IMR-90 (cell line): ENCODE measurements around the gene RASSF9. TPM values are rescaled to one million over a fixed set of nuclear protein-coding genes. Genes with fewer than 3 reads are reported as not detected.

ENCODE experiments used
- ATAC-seq: fragments of 200-7000 bp; cut with Tn5 transposase; 2 replicates; pipeline ENCODE4 v1.9.1; 2020; ENCODE audit warnings: low read depth, mild to moderate bottlenecking, moderate library complexity
- BruUV-seq: library from RNA; stranded (reverse); fragments of 400-500 nt; replicated peaks from 2 replicates; lab custom pipeline; 2021; lab: Mats Ljungman, UMichigan
- CTCF ChIA-PET: fragments of 300-600 bp; formaldehyde crosslinking; extraction: SDS; loops from one replicate; lab custom pipeline; 2021; ENCODE audit warnings: antibody characterized with exemption; lab: Yijun Ruan, JAX
- POLR2A ChIA-PET: fragments of 300-600 bp; sonication (Branson Sonifier 250); formaldehyde crosslinking; loops from one replicate; lab custom pipeline; 2022; ENCODE audit warnings: antibody characterized with exemption; ENCODE audit not compliant: unreplicated experiment; lab: Charles Lee
- DNase-seq: peaks from one replicate; pipeline ENCODE4 v3.0.0; 2013
- H2AFZ ChIP-seq: replicated peaks from 2 replicates; pipeline ENCODE3; 2013; ENCODE audit warnings: low read length, mild to moderate bottlenecking; ENCODE audit not compliant: poor library complexity
- H2AK5ac ChIP-seq: 2 replicates; pipeline ENCODE4 v1.6.1; 2013; ENCODE audit warnings: low read depth, low read length, inconsistent platforms
- H2AK9ac ChIP-seq: replicated peaks from 2 replicates; pipeline ENCODE3; 2013; ENCODE audit warnings: mild to moderate bottlenecking, low read depth, low read length, moderate library complexity; ENCODE audit not compliant: poor library complexity
- H2BK120ac ChIP-seq: 2 replicates; pipeline ENCODE4 v1.6.1; 2013; ENCODE audit warnings: low read depth, low read length, inconsistent platforms
- H2BK15ac ChIP-seq: 3 replicates; pipeline ENCODE4 v1.6.1; 2013; ENCODE audit warnings: low read depth, low read length, inconsistent platforms
- H2BK20ac ChIP-seq: 2 replicates; pipeline ENCODE4 v1.6.1; 2013; ENCODE audit warnings: low read depth, mild to moderate bottlenecking, inconsistent platforms, low read length, moderate library complexity
- H2BK5ac ChIP-seq: 2 replicates; pipeline ENCODE4 v1.6.1; 2013; ENCODE audit warnings: mild to moderate bottlenecking, low read depth, low read length, inconsistent platforms; ENCODE audit not compliant: poor library complexity, severe bottlenecking
- H3K14ac ChIP-seq: replicated peaks from 2 replicates; pipeline ENCODE4 v1.6.1; 2013; ENCODE audit warnings: low read depth, low read length, inconsistent platforms
- H3K18ac ChIP-seq: 2 replicates; pipeline ENCODE4 v1.6.1; 2013; ENCODE audit warnings: low read depth, low read length, control low read depth
- H3K23ac ChIP-seq: 2 replicates; pipeline ENCODE4 v1.6.1; 2013; ENCODE audit warnings: low read depth, low read length, inconsistent platforms
- H3K27ac ChIP-seq: 2 replicates; pipeline ENCODE4 v1.5.1; 2013; ENCODE audit warnings: mild to moderate bottlenecking, control low read depth, low read length; ENCODE audit not compliant: insufficient read depth
- H3K27me3 ChIP-seq: 2 replicates; pipeline ENCODE4 v1.6.1; 2013; ENCODE audit warnings: low read length; ENCODE audit not compliant: control insufficient read depth, insufficient read depth
- H3K36me3 ChIP-seq: 2 replicates; pipeline ENCODE4 v1.6.1; 2013; ENCODE audit warnings: low read length, mixed read lengths; ENCODE audit not compliant: control insufficient read depth, insufficient read depth
- H3K4ac ChIP-seq: 2 replicates; pipeline ENCODE4 v1.6.1; 2013; ENCODE audit warnings: low read depth, low read length, inconsistent platforms
- H3K4me1 ChIP-seq: 2 replicates; pipeline ENCODE4 v1.6.1; 2013; ENCODE audit warnings: low read length, mixed read lengths; ENCODE audit not compliant: control insufficient read depth, insufficient read depth
- H3K4me2 ChIP-seq: 2 replicates; pipeline ENCODE4 v1.6.1; 2013; ENCODE audit warnings: low read depth, mild to moderate bottlenecking, control low read depth, low read length, moderate library complexity
- H3K4me3 ChIP-seq: 2 replicates; pipeline ENCODE4 v1.5.1; 2013; ENCODE audit warnings: low read depth, mild to moderate bottlenecking, control low read depth, low read length, moderate library complexity; ENCODE audit not compliant: insufficient read depth
- H3K56ac ChIP-seq: 2 replicates; pipeline ENCODE4 v1.6.1; 2013; ENCODE audit warnings: low read length, inconsistent platforms; ENCODE audit not compliant: insufficient read depth; ENCODE audit errors: extremely low read depth
- H3K79me1 ChIP-seq, 2 experiments: 2 replicates each; pipeline ENCODE4 v1.6.1; 2013; ENCODE audit warnings: low read length in 2 of 2, inconsistent platforms in 1 of 2, low read depth in 1 of 2
- H3K9ac ChIP-seq: 2 replicates; pipeline ENCODE4 v1.6.1; 2013; ENCODE audit warnings: low read depth, low read length, control low read depth
- H3K9me1 ChIP-seq: 2 replicates; pipeline ENCODE4 v1.6.1; 2013; ENCODE audit warnings: low read length, inconsistent platforms; ENCODE audit not compliant: insufficient read depth
- H3K9me3 ChIP-seq: 2 replicates; pipeline ENCODE4 v1.6.1; 2013; ENCODE audit warnings: low read length; ENCODE audit not compliant: control insufficient read depth, insufficient read depth
- H4K20me1 ChIP-seq: 2 replicates; pipeline ENCODE4 v1.6.1; 2013; ENCODE audit warnings: low read length, inconsistent platforms; ENCODE audit not compliant: insufficient read depth
- H4K5ac ChIP-seq: 2 replicates; pipeline ENCODE4 v1.6.1; 2013; ENCODE audit warnings: mild to moderate bottlenecking, low read depth, low read length, control low read depth
- H4K8ac ChIP-seq, 2 experiments: 2 replicates each; pipeline ENCODE4 v1.6.1; 2013; ENCODE audit warnings: low read depth in 2 of 2, low read length in 2 of 2, control low read depth in 1 of 2, inconsistent platforms in 1 of 2
- H4K91ac ChIP-seq: 2 replicates; pipeline ENCODE4 v1.6.1; 2013; ENCODE audit warnings: low read depth, low read length, inconsistent platforms; ENCODE audit not compliant: insufficient read depth
- RAD21 ChIP-seq: IDR thresholded peaks from 2 replicates; pipeline ENCODE4 v1.6.1; 2012; ENCODE audit warnings: low read length, improper control_type of control experiment
- RFX5 ChIP-seq: IDR thresholded peaks from 2 replicates; pipeline ENCODE4 v1.8.0; 2012; ENCODE audit warnings: low read depth, mild to moderate bottlenecking, low read length, moderate library complexity
- whole genome bisulfite sequencing, 2 experiments: methylation state at CpG; one replicate each; pipeline versions ENCODE4 v1.1.5 to v1.1.7; 2013; ENCODE audit warnings: missing lambda C conversion rate in 2 of 2; ENCODE audit not compliant: insufficient read length in 1 of 2; ENCODE audit errors: extremely low coverage in 2 of 2; 5-methylcytosine and 5-hydroxymethylcytosine counted together
- dilution Hi-C: fragments of 300-500 bp; cut with HindIII; formaldehyde crosslinking; loops from one replicate; pipeline ENCODE4 v1.14.3; 2018; ENCODE audit warnings: low sequenced_read_pairs; ENCODE audit not compliant: unreplicated experiment
- in situ Hi-C: fragments of 300-500 bp; cut with MboI; formaldehyde crosslinking; loops from 3 replicates; pipeline ENCODE4 v1.14.3; 2019; ENCODE audit warnings: low sequenced_read_pairs, inconsistent platforms, mixed read lengths
- intact Hi-C: fragments of 100-400 bp; cut with micrococcal nuclease; formaldehyde crosslinking; loops from 2 replicates; pipeline ENCODE4 v1.10.0; 2022
- polyA plus RNA-seq, 3 experiments: library from polyadenylated mRNA; depleted of rRNA; stranded (reverse); fragments of >200 nt; gene quantifications; 2 replicates each; pipeline ENCODE4 v1.2.3, GENCODE V29; 2012; ENCODE audit warnings: low replicate concordance in 1 of 3
- total RNA-seq: library from RNA; depleted of rRNA; stranded (reverse); fragments of >200 nt; gene quantifications from 2 replicates; pipeline ENCODE4 v1.2.3, GENCODE V29; 2012

The RASSF9 gene
- total and polyA plus RNA-seq, 2 of the 4 experiments (the other 2 are of a cell fraction): 0.09 to 0.18 TPM

DNA sequence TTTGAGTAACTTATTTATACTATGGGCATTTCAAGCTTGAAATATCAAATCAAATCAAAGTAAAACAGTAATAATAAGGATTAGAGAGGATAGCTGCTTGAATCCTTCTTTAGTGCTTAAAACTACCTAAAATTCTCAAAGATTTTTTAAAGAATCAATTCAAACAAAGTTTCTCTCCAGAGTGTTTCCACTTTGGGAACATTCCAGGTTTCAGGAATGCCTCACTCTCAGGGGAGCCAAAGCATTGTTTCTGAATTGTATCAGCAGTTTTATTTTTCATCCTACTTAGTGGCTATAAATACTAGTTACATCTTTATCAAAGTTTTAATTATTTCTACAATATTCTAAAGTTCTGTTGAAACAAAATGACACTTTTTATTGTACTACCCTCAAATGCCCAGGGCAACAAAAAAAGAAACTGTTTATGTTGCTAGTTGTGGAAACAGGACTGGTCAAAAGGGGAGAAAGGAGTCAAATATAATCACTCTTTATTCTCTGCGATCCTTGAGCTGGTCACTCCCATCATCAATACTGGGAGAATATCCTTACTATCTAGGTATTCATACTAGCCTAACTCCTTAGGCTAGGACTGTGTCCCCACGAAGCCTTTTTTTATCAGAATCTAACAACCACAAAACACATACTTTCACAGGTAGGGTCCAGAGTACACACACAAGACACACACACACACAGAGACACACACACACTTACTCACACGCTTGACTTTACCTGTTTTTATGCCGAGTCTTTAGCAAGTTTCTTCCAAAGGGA is 598 bp downstream of the RASSF9 start (continued):
- no peak for TF ChIP-seq RAD21

DNA sequence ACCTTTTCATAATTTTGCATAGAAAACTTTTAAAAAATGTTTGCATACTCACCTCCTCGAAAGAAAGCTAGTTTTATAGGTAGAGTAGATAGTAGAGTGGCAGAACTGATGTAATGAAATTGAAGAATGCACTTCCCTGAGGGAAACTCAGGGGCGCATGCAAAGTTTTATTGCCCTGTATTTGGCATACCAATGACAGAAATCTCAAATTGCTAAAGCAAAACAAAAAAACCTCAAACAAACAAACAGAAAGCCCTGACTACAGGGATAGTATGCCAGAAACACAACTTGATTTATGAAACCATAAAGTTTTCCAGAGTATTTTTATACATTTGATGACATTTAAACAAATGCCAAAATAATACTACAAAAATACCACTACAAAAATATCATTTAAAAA is 1.8 kb downstream of the RASSF9 start:
- no peaks in the 10 kb centered on the region for H4K20me1 ChIP-seq
- no peak overlapping the region for H4K5ac ChIP-seq
- H3K27me3 ChIP-seq: no peaks in the 10 kb centered on the region
- no peaks in the 10 kb centered on the region for H3K9me1 ChIP-seq
- no peak for DNase-seq
- WGBS, 2 experiments: no CpG with 5 or more reads among the region's 2 CpGs
- H3K23ac ChIP-seq: no peak overlapping the region
- H3K4ac ChIP-seq: no peak overlapping the region
- no peak overlapping the region for H3K4me3 ChIP-seq
- H2AFZ ChIP-seq: no peak overlapping the region
- ATAC-seq: no peak
- TF ChIP-seq RFX5: no peak
- H3K56ac ChIP-seq: no peak overlapping the region
- H3K18ac ChIP-seq: no peak overlapping the region
- ChIA-PET CTCF (no interaction called here), POLR2A (no interaction called here)
- no peaks in the 10 kb centered on the region for H3K9me3 ChIP-seq
- dilution Hi-C loops: no loop called here
- H2AK5ac ChIP-seq: no peak overlapping the region
- intact Hi-C loops: no loop called here
- H3K4me2 ChIP-seq: no peak overlapping the region
- no peaks in the 10 kb centered on the region for H3K36me3 ChIP-seq
- BruUV-seq: no TSS peak
- H3K27ac ChIP-seq: no peak overlapping the region
- no peak overlapping the region for H2BK5ac ChIP-seq
- H3K9ac ChIP-seq: no peak overlapping the region
- no peak overlapping the region for H4K91ac ChIP-seq
- H3K79me1 ChIP-seq: no peaks in the 10 kb centered on the region
- no peak overlapping the region for H2BK15ac ChIP-seq
- in situ Hi-C loops: no loop called here
- H2BK20ac ChIP-seq: no peak overlapping the region
- H4K8ac ChIP-seq: no peak overlapping the region
- H3K4me1 ChIP-seq: no peaks in the 10 kb centered on the region
- H2AK9ac ChIP-seq: no peak overlapping the region
- H2BK120ac ChIP-seq: no peak overlapping the region
- no peak overlapping the region for H3K14ac ChIP-seq
